Right kidney (tissue), 1 donor: ENCODE data around the gene AQP7.
"Not testable (repeated sequence)": the region's sequence is repeated elsewhere in the genome, so short reads cannot be mapped to it uniquely, and the experiment has no call there.

Source experiments
- DNase-seq: peaks from one replicate; pipeline ENCODE4 v3.0.0-alpha.2; 2016

AQP7 gene

DNA sequence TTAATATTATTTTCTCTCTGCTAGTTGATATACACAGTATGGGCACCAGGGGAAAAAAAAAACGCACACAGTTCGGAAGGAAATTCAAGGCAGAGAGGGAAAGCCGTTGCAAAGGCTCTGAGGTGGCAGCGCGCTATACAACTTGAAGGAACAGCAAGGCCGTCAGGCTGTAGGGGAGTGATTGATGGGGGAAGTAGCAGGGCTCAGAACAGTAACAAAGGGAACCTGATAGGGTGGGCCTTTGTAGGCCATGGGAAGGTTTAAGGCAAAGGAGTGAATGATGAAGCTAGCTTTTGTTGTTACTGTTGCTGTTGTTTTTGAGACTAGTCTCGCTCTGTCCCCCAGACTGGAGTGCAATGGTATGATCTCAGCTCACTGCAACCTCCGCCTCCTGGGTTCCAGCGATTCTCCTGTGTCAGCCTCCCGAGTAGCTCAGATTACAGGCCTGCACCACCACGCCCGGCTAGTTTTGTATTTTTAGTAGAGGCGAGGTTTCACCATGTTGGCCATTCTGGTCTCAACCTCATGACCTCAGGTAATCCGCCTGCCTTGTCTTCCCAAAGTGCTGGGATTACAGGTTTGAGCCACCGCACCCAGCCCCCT lies 27.0 kb downstream of the AQP7 start:
- DNase-seq: peak; percentile 78

- DNase-seq: no peak
Measured at GRCh38 chr9:33374634-33375237, 27.6 kb downstream of the AQP7 start.

DNA sequence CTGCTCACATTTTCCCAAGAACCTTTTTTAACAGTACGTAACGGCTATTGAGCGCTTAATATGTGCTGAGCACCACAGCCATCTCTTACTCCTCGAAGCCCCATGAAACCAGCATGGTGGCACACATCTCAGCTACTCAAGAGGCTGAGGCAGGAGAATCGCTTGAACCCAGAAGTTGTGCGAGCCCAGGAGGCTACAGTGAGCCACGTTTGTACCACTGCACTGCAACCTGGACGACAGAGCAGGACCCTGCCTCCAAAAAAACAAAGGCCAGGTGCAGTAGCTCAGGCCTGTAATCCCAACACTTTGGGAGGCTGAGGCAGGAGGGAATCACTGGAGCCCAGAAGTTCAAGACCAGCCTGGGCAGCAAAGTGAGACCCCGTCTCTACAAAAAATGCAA lies 28.2 kb downstream of the AQP7 start:
- DNase-seq: no peak

GRCh38 chr9:33372900-33373299 lies 29.5 kb downstream of the AQP7 start:
- no peak for DNase-seq

- no peak for DNase-seq
Measured at GRCh38 chr9:33366979-33367480, 35.3 kb downstream of the AQP7 start.

DNA sequence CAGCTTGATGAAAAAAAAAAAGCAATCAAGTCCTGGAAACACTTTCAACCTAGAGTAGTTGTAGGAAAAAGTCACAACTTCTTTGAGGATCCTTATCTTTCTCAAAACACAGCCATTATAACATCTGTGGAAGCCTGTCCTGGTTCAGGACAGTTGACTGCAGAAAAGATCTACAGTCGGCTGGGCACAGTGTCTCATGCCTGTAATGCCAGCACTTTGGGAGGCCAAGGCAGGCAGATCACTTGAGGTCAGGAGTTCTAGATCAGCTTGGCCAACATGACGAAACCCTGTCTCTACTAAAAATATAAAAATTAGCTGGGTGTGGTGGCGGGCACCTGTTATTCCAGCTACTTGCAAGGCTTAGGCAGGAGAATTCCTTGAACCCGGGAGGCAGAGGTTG lies 37.6 kb downstream of the AQP7 start:
- not testable (repeated sequence) for DNase-seq

DNA sequence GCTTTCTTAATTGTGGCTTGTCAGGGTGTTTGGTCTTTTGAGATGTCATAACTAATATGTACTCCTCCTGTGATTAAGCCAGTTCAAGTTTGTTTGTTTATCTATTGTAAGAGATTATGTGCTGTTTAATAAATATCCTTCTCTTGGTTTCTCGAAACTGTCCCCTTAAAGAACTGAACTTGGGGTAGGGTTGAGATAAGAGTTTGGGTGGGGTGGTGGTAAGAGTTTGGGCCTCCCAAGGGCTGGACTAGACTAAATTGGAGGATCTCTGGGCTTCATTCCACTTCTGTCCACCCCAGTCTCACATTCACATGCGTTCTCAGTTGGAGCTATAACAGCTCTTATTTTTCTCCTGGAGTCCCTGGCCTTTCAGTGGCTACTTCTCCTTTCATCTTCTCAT lies 38.2 kb downstream of the AQP7 start:
- no peak for DNase-seq

DNA sequence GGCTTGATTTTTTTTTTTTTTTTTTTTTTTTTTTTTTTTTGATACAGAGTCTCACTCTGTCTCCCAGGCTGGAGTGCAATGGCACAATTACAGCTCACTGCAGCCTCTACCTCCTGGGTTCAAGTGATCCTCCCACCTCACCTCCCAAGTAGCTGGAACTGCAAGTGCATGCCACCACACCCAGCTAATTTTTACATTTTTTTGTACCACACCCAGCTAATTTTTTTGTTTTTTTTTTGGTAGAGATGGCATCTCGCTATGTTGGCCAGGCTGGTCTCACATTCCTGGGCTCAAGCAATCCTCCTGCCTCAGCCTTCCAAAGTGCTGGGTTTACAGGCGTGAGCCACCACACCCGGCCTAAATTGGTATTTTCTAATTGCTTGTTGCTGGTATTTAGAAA lies 43.7 kb downstream of the AQP7 start:
- DNase-seq: not testable (repeated sequence)

DNA sequence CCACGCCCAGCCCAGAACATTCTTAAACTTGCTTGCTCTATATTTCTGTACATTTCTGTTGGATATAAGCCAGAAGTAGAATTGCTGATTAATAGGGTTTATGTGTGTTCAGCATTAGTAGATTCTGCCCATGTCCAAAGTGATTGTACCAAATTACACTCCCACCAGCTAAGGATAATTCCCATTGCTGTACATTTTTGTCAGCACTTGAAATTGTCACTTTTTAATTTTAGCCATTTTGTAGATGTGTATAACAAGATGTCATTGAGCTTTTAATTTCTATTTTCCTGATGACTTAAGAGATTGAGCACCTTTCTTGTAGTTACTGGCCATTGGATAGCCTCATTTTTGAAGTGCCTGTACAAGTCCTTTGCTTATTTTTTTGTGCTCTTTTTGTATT lies 46.4 kb downstream of the AQP7 start:
- no peak for DNase-seq

DNA sequence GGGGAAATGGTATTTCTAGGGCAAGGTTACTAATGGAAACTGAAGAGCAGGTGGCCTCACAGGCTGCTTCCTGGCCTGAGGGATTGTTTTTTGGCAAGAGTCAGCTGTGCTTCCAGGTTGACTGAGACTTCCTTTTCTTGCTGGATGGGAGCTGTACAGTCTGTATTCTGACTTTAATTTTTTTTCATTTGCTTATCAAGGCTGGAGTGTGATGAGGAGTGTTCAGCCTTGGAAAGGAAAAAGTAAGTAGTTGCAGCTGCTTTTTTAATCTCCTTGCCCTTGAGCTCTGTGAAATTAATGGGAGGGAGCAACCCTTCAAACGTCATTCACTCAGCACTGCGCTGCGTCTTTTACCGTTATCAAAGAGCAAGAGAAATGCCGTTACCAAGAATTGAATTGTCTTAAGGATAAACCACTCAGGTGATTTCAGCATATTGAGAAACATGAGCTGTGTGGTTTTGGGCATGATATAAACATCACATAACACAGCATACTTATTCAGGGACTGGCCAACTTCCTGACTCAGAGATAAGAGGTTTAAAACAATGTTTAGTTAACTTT lies 47.6 kb downstream of the AQP7 start:
- DNase-seq: no peak

DNA sequence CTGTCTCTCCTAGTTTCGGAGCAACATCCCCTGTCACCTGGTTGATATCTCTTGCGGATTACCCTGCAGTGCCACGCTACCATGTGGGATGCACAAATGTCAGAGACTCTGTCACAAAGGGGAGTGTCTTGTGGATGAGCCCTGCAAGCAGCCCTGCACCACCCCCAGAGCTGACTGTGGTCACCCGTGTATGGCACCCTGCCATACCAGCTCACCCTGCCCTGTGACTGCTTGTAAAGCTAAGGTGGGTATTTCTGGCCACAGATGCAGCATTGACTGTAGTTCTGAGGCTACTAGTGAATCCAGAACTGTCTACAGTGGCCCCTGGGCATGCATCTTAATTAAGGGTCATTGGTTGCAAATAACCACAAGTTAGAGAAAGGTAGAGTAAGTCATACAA lies 50.8 kb downstream of the AQP7 start:
- no peak for DNase-seq

DNA sequence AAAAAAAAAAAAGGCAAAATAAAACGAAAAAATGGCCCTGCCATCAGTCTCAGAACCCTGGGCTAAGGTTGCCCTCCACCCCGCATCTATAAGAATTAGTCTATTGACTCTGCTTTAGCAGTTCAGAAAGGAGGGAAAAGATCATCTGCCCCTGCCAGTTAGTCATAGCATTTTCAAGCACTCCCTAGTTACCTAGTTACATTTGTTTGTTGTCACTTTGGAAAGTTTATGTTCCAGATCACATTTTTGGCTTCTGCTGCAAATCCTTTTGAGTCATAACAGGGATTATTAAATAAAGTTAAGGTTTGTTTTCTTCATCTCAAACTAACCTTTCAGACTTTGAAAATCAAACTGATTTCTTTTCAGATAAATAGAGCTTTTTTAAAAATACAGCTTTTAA lies 52.1 kb downstream of the AQP7 start:
- DNase-seq: no peak

GRCh38 chr9:33349743-33350142 lies 52.6 kb downstream of the AQP7 start:
- DNase-seq: no peak

DNA sequence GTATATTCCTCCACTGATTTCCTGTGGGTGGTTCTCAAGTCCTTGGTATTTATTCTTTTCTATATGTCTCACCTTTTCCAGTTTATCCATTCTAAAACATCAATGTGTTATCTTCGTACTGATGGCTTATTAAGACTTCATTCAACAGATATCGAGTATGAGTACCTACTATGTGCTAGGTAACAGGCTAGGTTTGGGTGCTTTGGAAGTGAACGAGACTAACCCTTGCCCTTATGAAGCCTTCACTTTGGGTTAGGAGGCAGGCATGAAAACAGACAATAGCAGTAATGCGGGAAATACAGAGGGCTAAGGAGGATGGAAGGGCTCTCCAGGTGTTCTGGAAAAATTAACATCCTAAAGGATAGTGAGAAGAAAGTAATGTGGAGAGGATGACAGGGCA lies 53.4 kb downstream of the AQP7 start:
- no peak for DNase-seq

DNA sequence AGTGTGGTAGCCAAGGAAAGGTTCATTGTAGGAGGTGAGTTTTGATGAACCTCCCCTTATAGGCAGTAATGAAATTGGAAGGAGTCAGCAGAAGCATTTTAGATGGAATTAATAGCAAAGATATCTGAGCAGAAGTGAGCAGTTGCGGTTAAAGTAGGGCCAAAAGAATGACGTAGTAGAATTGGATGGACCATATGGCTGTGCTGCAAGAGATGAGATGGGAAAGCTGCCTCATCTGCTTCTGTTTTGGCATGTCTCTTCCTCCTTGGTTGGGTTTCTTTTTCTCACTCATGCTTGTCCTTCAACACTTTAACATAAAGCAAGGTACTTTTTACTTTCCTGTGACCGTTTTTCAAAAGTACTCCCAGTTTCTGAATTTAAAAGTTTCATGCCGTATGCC lies 55.8 kb downstream of the AQP7 start:
- DNase-seq: no peak

DNA sequence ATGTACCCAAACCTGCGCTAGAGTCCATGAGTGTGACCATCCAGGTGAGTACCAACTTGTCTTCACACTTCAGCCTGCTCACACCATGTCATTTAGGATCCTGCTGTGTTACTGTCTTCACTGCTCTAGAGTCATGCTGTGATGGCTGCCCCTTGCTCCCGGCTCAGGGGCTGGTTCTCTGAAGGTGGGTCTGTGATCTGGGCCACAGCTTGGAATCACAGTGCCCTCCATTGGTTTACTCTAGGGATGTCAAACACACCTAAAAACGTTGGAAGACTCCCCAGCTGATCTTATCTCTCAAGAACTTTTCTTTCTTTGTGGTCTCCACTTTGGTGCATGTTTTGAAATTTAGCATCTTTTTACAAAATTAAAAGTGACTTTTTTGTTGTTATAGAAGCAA lies 58.2 kb downstream of the AQP7 start:
- no peak for DNase-seq

DNA sequence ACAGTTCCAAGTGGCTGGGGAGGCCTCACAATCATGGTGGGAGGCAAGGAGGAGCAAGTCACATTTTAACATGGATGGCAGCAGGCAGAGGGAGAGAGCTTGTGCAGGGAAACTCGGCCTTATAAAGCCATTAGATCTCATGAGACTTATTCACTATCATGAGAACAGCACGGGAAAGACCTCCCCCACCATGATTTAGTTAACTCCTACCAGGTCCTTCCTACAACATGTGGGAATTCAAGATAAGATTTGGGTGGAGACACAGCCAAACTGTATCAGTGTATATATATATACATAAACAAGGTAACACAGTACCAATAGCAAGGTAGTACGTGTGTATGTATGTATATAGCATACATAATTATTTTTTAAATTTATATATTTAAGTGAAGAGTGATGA lies 61.2 kb downstream of the AQP7 start:
- DNase-seq: no peak

DNA sequence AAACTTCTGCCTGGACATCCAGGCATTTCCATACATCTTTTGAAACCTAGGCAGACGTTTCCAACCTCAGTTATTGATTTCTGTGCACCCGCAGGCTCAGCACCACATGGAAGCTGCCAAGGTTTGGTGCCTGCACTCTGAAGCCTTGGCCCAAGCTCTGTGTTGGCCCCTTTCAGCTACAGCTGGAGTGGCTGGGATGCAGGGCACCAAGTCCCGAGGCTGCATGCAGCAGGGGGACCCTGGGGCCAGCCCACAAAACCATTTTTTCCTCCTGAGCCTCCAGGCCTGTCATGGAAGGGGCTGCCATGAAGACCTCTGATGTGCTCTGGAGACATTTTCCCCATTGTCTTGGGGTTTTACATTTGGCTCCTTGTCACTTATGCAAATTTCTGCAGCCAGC lies 62.2 kb downstream of the AQP7 start:
- DNase-seq: no peak
